Immature natural killer cell (primary cell): ENCODE results near the gene ZNF496. TPM values are rescaled to one million over a fixed set of nuclear protein-coding genes. Genes with fewer than 3 reads are reported as not detected.
A peak's percentile ranks its signal among the peaks of the same experiment; 100 is the strongest.

ENCODE experiments used
- DNase-seq, 3 donors: peaks; one replicate each; pipeline ENCODE4 v3.0.0; 2022; ENCODE audit warnings: mixed read lengths in 1 of 3
- H3K27ac Mint-ChIP-seq, 6 donors: one replicate each; pipeline ENCODE4 v1.8.0; 2020; ENCODE audit warnings: mixed read lengths in 6 of 6, mild to moderate bottlenecking in 5 of 6, inconsistent platforms in 4 of 6, moderate library complexity in 3 of 6
- H3K27me3 Mint-ChIP-seq, 3 donors: one replicate each; pipeline ENCODE4 v1.8.0; 2020 to 2021; ENCODE audit warnings: low read depth in 3 of 3, mild to moderate bottlenecking in 3 of 3, mixed read lengths in 3 of 3, moderate library complexity in 3 of 3, inconsistent platforms in 1 of 3
- H3K36me3 Mint-ChIP-seq, 3 donors: one replicate each; pipeline ENCODE4 v1.8.0; 2020; ENCODE audit warnings: mixed read lengths in 3 of 3, inconsistent platforms in 2 of 3, mild to moderate bottlenecking in 2 of 3
- H3K4me1 Mint-ChIP-seq, 2 donors: one replicate each; pipeline ENCODE4 v1.8.0; 2020; ENCODE audit warnings: inconsistent platforms in 2 of 2, mild to moderate bottlenecking in 2 of 2, mixed read lengths in 2 of 2, moderate library complexity in 1 of 2
- H3K4me3 Mint-ChIP-seq, 5 donors: one replicate each; pipeline ENCODE4 v1.8.0; 2020; ENCODE audit warnings: mild to moderate bottlenecking in 5 of 5, mixed read lengths in 5 of 5, inconsistent platforms in 3 of 5, moderate library complexity in 3 of 5
- H3K9me3 Mint-ChIP-seq, 6 donors: one replicate each; pipeline ENCODE4 v1.8.0; 2020; ENCODE audit warnings: mild to moderate bottlenecking in 6 of 6, mixed read lengths in 6 of 6, inconsistent platforms in 4 of 6, moderate library complexity in 3 of 6
- polyA plus RNA-seq, 3 donors: library from polyadenylated mRNA; unstranded; fragments of 300-500 nt; fragmentation: Illumina TruSeq; gene quantifications; one replicate each; pipeline ENCODE4 v1.2.3, GENCODE V29; 2021

Gene ZNF496
- polyA plus RNA-seq, 3 donors from 2014 or later, result 2.7 to 11.0 (median 10.5) TPM

DNA sequence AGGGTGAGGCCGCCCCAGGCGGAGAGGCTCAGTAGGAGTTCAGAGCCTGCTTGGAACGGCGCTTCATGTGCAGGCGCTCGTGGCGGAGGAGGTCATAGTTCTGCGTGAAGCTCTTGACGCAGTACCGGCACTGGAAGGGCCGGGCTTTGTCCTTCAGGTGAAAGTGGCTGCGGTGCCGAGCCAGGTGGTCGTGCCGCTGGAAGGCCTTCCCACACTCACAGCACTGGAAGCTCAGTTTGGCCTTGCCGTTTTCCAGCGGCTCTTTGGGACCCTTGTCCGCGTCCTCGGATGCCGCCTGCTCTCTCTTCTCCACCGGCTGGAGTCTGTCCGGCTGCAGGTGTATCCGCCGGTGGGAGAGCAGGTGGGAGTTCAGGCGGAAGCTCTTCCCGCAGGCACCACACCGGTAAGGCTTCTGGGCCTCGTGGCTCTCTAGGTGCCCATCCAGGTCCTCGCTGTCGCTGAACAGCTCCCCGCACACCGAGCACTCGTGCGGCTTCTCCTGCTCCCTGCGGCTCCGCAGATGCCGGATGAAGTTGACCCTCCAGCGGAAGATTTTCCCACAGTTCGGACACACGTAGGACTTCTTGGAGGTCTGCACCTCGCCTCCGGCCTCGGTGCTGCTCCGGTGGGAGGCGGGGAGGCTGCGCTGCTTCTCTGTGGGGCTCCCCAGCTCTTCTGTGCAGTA lies 31.0 kb downstream of the ZNF496 start:
- peaks cover 26 to 29% (median 27%) of the 10 kb centered on the region in 3 donors for H3K36me3 Mint-ChIP-seq
- no peaks in the 10 kb centered on the region for H3K4me1 Mint-ChIP-seq
- no peak overlapping the region for H3K4me3 Mint-ChIP-seq
- no peak overlapping the region for H3K27ac Mint-ChIP-seq
- peaks cover 0 to 3% (median 0%) of the 10 kb centered on the region in 3 donors for H3K27me3 Mint-ChIP-seq
- no peak for DNase-seq
- no peaks in the 10 kb centered on the region for H3K9me3 Mint-ChIP-seq

- no peak for DNase-seq
- Mint-ChIP-seq H3K4me1 (no peaks in the 10 kb centered on the region), H3K27ac (no peak overlapping the region), H3K4me3 (no peak overlapping the region), H3K36me3 (peaks cover 19 to 29% (median 24%) of the 10 kb centered on the region in 3 donors), H3K27me3 (peaks cover 0 to under 1% (median 0%) of the 10 kb centered on the region in 3 donors), H3K9me3 (no peaks in the 10 kb centered on the region)
Measured at GRCh38 chr1:247299723-247300381, 31.8 kb downstream of the ZNF496 start.

GRCh38 chr1:247298701-247299100 lies 33.0 kb downstream of the ZNF496 start:
- no peak overlapping the region for H3K27ac Mint-ChIP-seq
- H3K36me3 Mint-ChIP-seq, result peaks cover 15 to 25% (median 17%) of the 10 kb centered on the region in 3 donors
- no peaks in the 10 kb centered on the region for H3K9me3 Mint-ChIP-seq
- H3K4me3 Mint-ChIP-seq, result no peak overlapping the region
- H3K27me3 Mint-ChIP-seq, result no peaks in the 10 kb centered on the region
- DNase-seq, result no peak
- H3K4me1 Mint-ChIP-seq, result no peaks in the 10 kb centered on the region

- no peak overlapping the region for H3K27ac Mint-ChIP-seq
- no peaks in the 10 kb centered on the region for H3K4me1 Mint-ChIP-seq
- DNase-seq, result no peak
- H3K36me3 Mint-ChIP-seq, result peaks cover 11 to 20% (median 15%) of the 10 kb centered on the region in 3 donors
- no peaks in the 10 kb centered on the region for H3K9me3 Mint-ChIP-seq
- H3K27me3 Mint-ChIP-seq, result no peaks in the 10 kb centered on the region
- H3K4me3 Mint-ChIP-seq, result no peak overlapping the region
Measured at GRCh38 chr1:247298124-247298481, 33.6 kb downstream of the ZNF496 start.

DNA sequence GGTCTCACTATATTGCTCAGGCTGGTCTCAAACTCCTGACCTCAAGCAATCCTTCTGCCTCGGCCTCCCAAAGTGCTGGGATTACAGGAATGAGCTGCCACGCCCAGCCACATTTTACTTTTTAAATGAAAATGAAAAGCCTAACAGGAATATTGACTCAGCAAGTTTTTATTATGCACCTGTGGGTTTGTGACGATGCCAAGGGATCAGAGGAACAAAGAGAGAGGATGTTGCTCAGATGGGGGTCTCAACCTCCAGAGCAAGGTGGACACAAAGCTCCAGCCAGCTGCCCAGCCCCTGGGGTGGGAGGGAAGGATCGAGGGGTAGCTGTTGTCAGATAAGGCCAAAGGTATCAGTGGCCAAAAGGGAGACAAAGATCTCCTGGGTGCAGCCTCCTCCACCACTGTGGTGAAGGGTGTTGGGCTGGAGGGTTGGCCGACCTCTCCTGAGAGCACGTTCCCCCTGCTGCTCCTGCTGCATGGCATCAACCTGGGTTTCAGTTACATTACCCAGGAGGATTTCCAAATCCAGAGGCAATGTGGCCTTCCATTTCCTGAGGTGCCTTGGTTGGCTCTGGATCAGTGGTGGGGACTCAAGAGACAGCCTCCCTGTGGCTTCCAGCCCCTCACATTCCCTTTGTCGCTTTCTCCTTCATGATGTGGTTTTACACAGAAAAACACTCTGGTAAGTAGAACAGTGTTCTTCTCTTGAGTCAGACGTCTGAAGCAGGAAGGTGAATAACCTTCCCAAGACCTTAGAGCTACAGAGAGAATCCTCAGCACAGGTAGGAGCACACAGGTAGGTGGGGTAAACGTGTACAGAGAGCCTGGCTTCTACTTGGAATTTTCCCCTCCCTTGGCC lies 34.2 kb downstream of the ZNF496 start:
- no peaks in the 10 kb centered on the region for H3K9me3 Mint-ChIP-seq
- no peaks in the 10 kb centered on the region for H3K27me3 Mint-ChIP-seq
- H3K4me3 Mint-ChIP-seq, result no peak overlapping the region
- H3K36me3 Mint-ChIP-seq, result peaks cover 5 to 14% (median 10%) of the 10 kb centered on the region in 3 donors
- H3K4me1 Mint-ChIP-seq, result peaks cover under 1 to 5% of the 10 kb centered on the region in 2 donors
- DNase-seq, result no peak
- peak overlapping the region in 1 of 6 donors; percentile 2 for H3K27ac Mint-ChIP-seq

DNA sequence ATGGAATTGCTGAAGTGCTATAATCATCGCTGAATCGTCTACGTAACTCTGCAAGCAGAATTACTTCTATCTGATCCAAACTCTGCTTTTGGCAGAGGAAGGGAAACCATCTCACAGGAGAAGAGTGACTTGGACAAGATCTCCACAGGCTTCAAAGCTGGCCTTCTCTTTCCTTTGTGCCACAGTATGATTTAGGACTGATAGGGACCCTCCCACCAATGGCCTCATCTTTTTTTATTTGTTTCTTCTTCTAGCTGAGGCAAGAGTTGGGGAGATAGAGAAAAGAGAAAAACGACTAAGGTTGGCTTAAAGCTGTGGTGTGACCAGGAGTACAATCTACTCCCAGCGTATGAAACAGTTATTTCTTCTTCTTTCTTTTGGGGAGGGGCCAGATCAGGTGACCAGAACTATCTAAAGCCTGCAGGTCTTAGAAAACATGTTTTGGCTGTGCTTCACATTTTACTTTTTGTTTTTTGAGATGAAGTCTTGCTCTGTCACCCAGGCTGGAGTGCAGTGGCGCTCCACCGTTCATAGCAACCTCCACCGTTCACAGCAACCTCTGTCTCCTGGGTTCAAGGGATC lies 35.0 kb downstream of the ZNF496 start:
- no peak for DNase-seq
- Mint-ChIP-seq H3K27ac (no peak overlapping the region), H3K4me3 (no peak overlapping the region), H3K27me3 (no peaks in the 10 kb centered on the region), H3K9me3 (no peaks in the 10 kb centered on the region), H3K36me3 (peaks cover 0 to 9% (median 5%) of the 10 kb centered on the region in 3 donors), H3K4me1 (peaks cover 8 to 12% of the 10 kb centered on the region in 2 donors)

GRCh38 chr1:247295746-247296145 lies 35.9 kb downstream of the ZNF496 start:
- Mint-ChIP-seq H3K36me3 (peaks cover 0 to 9% (median 0%) of the 10 kb centered on the region in 3 donors), H3K27ac (no peak overlapping the region), H3K27me3 (no peaks in the 10 kb centered on the region), H3K4me1 (peaks cover 8 to 12% of the 10 kb centered on the region in 2 donors), H3K4me3 (no peak overlapping the region), H3K9me3 (peaks cover 0 to 1% (median 0%) of the 10 kb centered on the region in 6 donors)
- no peak for DNase-seq

- H3K27ac Mint-ChIP-seq, result no peak overlapping the region
- H3K4me1 Mint-ChIP-seq, result peaks cover 8 to 12% of the 10 kb centered on the region in 2 donors
- H3K36me3 Mint-ChIP-seq, result peaks cover 0 to 9% (median 0%) of the 10 kb centered on the region in 3 donors
- no peaks in the 10 kb centered on the region for H3K27me3 Mint-ChIP-seq
- no peak for DNase-seq
- peaks cover 0 to 1% (median 0%) of the 10 kb centered on the region in 6 donors for H3K9me3 Mint-ChIP-seq
- no peak overlapping the region for H3K4me3 Mint-ChIP-seq
Measured at GRCh38 chr1:247295274-247295684, 36.4 kb downstream of the ZNF496 start.

DNA sequence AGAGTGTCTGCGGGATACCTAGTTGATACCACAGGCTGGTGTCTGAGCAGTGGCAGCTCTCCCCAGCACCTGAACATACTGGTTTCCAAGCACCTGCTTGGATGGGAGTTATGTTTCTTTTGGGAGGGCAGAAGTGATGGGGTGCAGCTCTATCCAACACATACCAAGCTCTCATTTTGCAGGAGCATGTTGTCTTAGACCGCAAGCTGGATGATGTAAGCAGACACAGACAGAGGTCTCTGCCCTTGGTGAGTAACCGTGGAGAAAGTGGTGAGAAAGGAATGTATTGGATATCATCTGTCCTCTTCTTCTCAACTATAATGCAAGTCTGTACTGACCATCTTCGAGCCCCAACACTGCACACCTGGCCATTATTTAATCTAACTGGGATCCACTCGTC lies 37.4 kb downstream of the ZNF496 start:
- DNase-seq, result no peak
- Mint-ChIP-seq H3K4me3 (no peak overlapping the region), H3K4me1 (peaks cover 8 to 12% of the 10 kb centered on the region in 2 donors), H3K36me3 (peaks cover 0 to 7% (median 0%) of the 10 kb centered on the region in 3 donors), H3K9me3 (peaks cover 0 to 1% (median 0%) of the 10 kb centered on the region in 6 donors), H3K27ac (no peak overlapping the region), H3K27me3 (no peaks in the 10 kb centered on the region)

DNA sequence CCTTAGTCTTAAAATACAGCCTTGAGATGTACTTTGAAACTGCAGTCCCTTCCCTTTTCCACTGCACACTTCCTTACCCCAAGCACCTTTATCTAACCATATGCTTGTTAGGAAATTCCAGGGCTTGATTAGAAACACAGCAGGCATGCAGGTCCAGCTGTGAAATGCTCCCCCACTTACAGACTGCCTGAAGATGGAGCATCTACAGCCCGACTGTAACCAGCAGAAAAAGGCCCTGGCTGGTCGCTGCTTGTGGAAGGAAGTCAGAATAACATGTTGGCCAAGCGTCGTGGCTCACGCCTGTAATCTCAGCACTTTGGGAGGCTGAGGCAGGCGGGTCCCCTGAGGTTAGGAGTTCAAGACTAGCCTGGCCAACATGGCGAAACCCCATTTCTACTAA lies 38.6 kb downstream of the ZNF496 start:
- Mint-ChIP-seq H3K27me3 (no peaks in the 10 kb centered on the region), H3K4me3 (no peak overlapping the region), H3K27ac (peak overlapping the region in 1 of 6 donors; percentile 44), H3K9me3 (peaks cover 0 to 1% (median 0%) of the 10 kb centered on the region in 6 donors), H3K36me3 (peaks cover 0 to 3% (median 0%) of the 10 kb centered on the region in 3 donors), H3K4me1 (peaks cover 8 to 12% of the 10 kb centered on the region in 2 donors)
- no peak for DNase-seq

DNA sequence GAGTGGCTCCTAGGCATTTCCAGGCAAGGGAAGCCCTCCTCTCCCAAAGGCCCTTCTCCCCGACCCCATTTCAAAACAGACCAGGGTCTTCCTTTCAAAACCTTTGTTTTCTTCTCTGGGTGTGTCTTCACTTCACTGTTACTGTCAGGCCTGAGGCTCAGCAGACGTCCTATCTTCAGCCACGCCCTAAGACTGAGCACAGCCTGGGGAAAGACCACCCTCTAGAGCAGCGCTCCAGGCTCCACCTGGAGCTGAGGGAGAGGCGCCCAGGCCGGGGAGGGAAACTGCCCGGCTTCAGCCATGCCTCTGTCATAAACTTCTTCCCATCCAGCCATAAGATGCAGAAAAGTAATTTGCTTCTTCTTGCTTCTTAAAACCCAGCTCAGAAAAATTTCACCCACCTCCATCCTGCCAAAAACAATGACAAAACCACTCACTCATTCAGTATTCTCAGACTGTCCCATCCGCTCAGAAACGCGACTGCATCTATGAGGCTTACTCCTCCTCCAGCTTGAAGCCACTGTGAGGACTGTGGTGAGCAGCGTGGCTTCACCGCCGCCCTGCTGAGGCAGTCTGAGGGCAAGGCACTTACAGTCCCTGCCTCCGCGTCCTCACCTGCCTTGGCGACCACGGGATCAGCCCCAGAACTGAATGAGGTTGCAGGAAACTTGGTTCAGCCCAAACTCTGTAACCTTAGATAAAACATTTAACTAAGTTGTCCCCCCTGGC lies 39.7 kb downstream of the ZNF496 start:
- H3K27ac Mint-ChIP-seq, result peak overlapping the region in 2 of 6 donors; percentile 17 to 43
- peak overlapping the region in 1 of 5 donors; percentile 17 for H3K4me3 Mint-ChIP-seq
- H3K27me3 Mint-ChIP-seq, result no peaks in the 10 kb centered on the region
- H3K4me1 Mint-ChIP-seq, result peaks cover 8 to 12% of the 10 kb centered on the region in 2 donors
- peaks cover 0 to 4% (median 0%) of the 10 kb centered on the region in 6 donors for H3K9me3 Mint-ChIP-seq
- peak; percentile 5 to 10 (median 5) for DNase-seq
- H3K36me3 Mint-ChIP-seq, result peaks cover 0 to 2% (median 1%) of the 10 kb centered on the region in 3 donors

DNA sequence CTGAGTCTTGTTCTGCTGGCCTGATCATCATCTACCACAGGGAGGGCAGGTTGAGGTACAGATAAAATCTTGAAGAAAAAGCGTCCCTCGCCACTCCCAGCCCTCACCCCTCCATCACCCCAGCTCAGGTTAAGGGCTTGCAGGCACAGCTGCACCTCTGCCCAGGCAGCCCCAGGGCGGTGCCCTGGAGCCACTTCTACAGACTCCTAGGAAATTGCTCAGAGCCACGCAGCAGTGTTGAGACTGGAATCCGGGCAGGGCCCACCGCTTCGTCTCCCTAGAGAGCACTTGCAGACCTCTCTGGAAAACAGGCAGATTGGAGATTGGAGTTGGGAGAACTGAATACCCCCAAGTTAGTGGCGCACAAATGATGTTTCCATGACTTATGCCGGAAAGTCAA lies 40.5 kb downstream of the ZNF496 start:
- Mint-ChIP-seq H3K4me3 (no peak overlapping the region), H3K27me3 (no peaks in the 10 kb centered on the region), H3K27ac (no peak overlapping the region), H3K36me3 (peaks cover 0 to 7% (median 4%) of the 10 kb centered on the region in 3 donors), H3K4me1 (peaks cover 8 to 12% of the 10 kb centered on the region in 2 donors), H3K9me3 (peaks cover 0 to 4% (median 0%) of the 10 kb centered on the region in 6 donors)
- DNase-seq, result no peak

DNA sequence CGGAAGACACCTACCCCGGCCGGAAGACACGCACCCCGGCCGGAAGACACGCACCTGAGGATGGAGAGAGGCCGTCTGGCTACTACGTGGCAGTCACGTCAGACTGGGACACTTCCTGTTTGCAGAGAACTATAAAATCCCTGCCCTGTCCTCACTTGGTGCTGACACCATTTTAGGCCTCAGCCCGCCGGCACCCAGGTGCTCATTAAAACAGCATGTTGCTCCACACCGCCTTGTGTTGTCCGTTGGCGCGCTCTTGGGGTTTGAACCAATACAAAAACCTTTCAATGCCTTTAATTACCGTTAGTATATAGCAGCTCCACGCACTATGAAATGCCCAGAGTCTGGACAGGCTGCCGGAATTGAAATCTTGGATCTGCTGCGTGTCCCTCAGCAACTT lies 41.1 kb downstream of the ZNF496 start:
- no peak overlapping the region for H3K4me3 Mint-ChIP-seq
- peaks cover 4 to 11% (median 8%) of the 10 kb centered on the region in 3 donors for H3K36me3 Mint-ChIP-seq
- peaks cover 8 to 12% of the 10 kb centered on the region in 2 donors for H3K4me1 Mint-ChIP-seq
- peaks cover 0 to 4% (median 0%) of the 10 kb centered on the region in 6 donors for H3K9me3 Mint-ChIP-seq
- DNase-seq, result no peak
- H3K27me3 Mint-ChIP-seq, result no peaks in the 10 kb centered on the region
- H3K27ac Mint-ChIP-seq, result no peak overlapping the region
